HG02943 (cell line): ENCODE data around the gene PLCZ1.
"Not testable (repeated sequence)": the region's sequence is repeated elsewhere in the genome, so short reads cannot be mapped to it uniquely, and the experiment has no call there.

Source experiments
- ATAC-seq: cut with Tn5 transposase; IDR thresholded peaks from one replicate; pipeline ENCODE4 v1.9.1; 2021; ENCODE audit warnings: mild to moderate bottlenecking, low read depth, moderate library complexity; ENCODE audit not compliant: unreplicated experiment

Gene PLCZ1

GRCh38 chr12:18706798-18707197, 31.0 kb downstream of the PLCZ1 start:
- ATAC-seq, result no peak

DNA sequence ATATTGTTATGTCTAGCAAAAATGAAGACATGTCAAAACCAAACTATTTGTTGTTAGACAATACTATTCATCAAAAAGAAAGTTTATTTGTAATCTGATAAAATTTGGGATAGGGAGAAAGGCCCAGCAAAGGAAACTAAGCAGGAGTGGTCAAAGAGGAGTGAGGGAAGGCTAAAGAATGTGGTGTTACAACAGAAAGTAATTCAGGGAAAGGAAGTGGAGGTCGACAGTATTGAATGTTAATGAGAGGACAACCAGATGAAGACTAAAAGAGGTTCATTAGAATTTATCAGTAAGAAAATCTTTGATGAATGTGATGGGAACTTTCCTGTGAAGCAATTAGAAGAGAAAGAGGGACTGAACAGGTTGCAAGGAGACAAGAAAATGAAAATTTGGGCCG, 33.9 kb downstream of the PLCZ1 start:
- no peak for ATAC-seq

- ATAC-seq, result no peak
Observed at GRCh38 chr12:18703321-18703720, 34.5 kb downstream of the PLCZ1 start.

GRCh38 chr12:18700271-18700670, 37.5 kb downstream of the PLCZ1 start:
- ATAC-seq, result no peak

DNA sequence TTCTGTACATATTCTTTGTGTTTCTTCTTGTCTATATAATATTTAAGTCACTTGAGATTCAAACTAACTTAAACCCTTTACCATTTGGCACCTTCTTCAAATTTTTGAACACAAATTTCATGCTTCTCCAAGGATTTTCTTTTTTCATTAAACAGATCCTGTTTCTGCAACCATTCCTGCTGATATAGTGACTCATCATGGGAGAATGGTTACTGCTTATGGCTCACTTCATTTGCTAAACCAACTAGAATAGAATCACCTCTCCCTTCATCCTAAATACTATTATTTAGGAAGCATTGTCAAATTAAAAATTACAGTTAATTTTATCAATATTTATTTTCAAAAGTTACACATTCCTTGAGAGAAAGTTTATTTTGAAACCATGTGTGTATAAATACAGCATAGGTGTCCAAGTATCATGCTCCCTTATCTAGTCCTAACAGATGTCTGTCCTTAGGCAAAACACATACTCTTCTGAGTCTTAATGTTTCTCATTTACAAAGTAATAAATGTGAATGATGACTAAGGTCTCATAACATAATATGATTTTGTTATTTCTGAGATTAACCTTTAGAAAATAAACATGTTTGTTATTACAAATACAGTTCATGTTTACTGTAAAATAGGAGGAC, 40.7 kb downstream of the PLCZ1 start:
- ATAC-seq, result no peak

- not testable (repeated sequence) for ATAC-seq
Observed at GRCh38 chr12:18693986-18694385, 43.8 kb downstream of the PLCZ1 start.

- ATAC-seq, result no peak
Observed at GRCh38 chr12:18690653-18691052, 47.2 kb downstream of the PLCZ1 start.

GRCh38 chr12:18689771-18690170, 48.0 kb downstream of the PLCZ1 start:
- no peak for ATAC-seq

GRCh38 chr12:18684430-18684829, 53.4 kb downstream of the PLCZ1 start:
- ATAC-seq, result no peak

DNA sequence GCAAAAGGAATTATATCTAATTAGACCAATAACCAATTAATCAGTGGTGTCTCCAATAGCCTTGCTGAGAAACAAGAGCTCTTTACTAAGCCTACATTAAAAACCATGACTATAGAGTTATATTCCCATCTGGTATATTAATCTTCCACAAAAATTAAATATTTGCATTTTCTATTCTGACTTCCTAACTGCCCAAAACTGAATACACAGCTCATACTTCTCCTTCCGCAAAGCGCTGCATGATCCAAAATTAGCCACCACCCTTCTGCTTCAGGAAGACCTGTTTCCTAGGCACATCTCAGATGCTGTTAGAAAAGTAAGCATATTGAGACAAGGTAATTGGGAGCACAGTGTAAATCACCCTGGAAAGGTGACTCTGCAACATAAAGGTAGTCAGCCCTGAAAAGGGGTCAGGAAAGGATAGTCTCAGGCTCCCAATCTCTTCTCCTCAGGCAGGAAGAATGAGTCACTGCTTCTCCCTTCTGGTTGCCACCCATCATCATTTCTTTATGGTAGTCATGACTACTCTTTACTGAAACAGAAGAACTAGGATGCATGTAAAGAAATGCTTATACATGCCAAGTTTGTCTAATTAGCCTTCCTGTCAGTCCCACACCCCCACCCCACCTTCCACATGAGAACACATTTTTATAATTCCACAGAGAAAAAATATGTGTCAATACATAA, 54.3 kb downstream of the PLCZ1 start:
- ATAC-seq, result no peak

DNA sequence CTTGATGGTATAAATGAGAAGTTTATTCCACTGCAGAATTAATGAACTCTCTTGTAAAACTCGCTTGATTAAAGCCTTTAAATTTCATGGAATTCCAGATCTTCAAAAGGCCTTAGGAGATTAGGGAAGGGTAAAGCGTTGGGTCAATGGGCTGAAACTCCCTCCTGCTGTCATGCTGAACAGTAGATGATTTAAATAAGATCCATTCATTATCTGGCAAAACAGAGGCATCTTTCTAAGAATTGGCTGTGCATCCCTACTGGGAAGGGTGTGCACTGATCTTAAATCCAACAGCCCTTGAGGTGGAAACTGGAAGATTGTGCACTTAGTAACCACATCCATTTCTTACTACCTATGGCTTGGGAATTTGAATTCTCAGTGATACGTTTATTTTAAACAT, 56.0 kb downstream of the PLCZ1 start:
- ATAC-seq, result no peak

DNA sequence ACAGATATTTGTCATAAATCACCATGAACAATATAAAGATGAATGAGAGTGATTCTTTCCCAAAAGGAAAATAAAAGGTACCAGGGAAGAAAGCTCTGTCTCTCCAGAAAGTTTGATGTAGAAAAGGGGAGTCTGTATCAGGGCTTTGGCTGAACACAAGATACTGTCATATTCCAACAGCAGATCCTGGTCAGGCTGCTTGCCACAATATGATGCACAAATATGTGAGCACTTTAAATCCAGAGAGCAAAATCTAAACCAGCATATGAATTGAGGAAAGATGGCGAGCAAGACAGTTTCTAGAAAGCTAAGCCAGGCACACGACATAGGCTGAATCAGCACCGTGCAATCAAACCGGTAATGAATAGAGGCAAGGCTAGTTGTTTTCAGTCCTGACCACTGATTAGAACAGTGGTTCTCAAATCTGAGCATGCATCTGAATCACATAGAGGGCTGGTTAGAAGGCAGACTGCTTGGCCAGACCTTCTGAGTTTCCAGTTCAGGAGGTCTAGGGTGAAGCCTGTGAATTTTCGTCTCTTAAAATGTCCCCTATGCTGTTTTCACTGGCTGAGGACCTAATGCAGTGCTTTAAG, 60.7 kb downstream of the PLCZ1 start:
- ATAC-seq, result no peak

GRCh38 chr12:18676141-18676540, 61.7 kb downstream of the PLCZ1 start:
- no peak for ATAC-seq

- ATAC-seq, result no peak
Observed at GRCh38 chr12:18658829-18659228, 79.0 kb downstream of the PLCZ1 start.

DNA sequence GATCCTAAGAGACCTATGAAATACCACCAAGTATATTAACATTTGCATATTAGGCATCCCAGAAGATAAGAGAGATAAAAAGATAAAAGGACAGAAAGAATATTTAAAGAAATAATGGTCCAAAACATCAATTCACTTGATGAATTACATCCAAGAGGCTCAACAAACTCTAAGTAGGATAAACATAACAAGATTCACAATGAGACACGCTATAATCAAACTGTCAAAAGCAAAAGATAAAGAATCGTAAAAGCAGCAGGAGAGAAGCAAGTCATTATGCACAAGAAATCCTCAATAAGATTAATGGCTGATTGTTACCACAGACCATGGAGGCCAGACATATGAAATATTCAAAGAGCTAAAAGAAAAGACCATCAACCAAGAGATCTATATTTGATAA, 79.6 kb downstream of the PLCZ1 start:
- no peak for ATAC-seq

DNA sequence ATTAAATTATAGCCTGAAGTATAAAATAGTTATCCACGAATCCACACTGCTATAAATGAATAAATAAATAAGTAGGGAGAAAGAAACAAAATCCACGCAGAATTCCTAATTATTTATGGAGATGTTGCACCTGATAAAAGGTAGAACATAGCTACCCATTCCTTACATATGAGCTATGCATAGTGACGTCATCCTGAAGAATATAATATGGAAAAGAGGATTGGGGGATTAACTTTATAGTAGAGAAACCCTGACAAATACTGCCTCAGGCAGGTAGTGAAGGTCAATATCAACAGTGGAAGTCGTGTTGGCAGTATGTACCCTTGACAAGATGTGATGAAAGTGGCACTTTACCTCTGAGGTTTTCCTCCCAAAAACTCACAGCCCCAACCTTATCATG, 82.5 kb downstream of the PLCZ1 start:
- ATAC-seq, result no peak

GRCh38 chr12:18653465-18653864, 84.3 kb downstream of the PLCZ1 start:
- no peak for ATAC-seq

GRCh38 chr12:18652596-18652995, 85.2 kb downstream of the PLCZ1 start:
- ATAC-seq, result no peak

DNA sequence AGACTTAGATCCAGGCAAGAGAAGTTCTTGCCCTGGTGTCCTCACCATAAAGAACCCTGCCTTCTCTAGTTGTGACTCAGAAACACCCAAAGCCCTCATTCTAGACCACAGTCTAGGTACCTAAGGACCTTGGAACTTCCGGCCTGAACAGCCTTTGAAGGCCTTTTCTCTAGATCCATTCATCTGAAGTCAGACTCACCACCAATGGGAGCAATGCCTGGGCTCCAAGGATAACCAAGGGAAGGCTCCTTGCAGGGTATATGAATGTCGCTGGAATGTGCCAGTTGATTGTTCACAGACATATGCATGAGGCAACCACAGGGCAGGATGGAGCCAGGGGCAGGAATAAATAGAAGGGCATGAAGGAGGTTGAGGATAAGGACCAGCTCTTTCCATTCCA, 86.3 kb downstream of the PLCZ1 start:
- no peak for ATAC-seq

DNA sequence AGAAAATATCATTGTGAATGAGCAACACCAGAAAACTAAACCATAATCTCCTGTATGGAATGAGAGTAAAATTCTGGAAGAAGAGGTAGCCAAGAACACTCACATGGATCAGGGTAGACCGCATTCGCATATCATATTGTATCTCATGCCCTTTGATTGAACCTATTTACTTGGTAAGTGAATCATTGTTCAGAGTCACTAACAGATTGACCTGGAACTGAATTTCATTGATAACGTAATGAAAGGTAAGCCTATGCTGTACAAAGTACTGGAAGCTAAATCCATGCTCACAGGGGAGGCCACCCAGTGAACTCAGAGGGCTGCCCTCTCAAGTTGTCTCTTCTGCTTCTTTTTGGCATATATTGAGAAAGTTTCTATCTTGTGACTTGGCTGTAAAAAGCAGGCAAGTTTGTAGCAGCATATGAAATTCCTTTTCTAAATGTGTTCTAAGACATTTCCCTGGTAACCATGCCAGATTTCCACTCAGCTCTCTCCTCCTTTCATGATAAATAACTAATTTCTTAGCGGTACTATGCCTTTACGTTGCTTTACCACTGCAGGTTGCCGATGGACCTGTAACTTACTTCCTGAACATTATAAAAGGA, 91.4 kb downstream of the PLCZ1 start:
- ATAC-seq, result no peak

- no peak for ATAC-seq
Observed at GRCh38 chr12:18644564-18644963, 93.2 kb downstream of the PLCZ1 start.

- ATAC-seq, result no peak
Observed at GRCh38 chr12:18643681-18644080, 94.1 kb downstream of the PLCZ1 start.
